Measurements from ENCODE around the gene GABRA5.
"Not testable (repeated sequence)": the region's sequence is repeated elsewhere in the genome, so short reads cannot be mapped to it uniquely, and the experiment has no call there.

Gene GABRA5

GRCh38 chr15:26866298-26867199 lies at the start of gene GABRA5:
TSS of gene GABRA5 (plus strand) at chr15:26867062. CDS start at chr15:26869249, 2,187 bp downstream.
- H3K27ac Mint-ChIP-seq, result no peak within 1 kb of the TSS
- H3K4me3 Mint-ChIP-seq, result peak within 1 kb of the TSS; percentile 62 to 72 (median 72)
- peaks cover 13% of the 10 kb centered on the region for H3K4me1 Mint-ChIP-seq
- peaks cover 60% of the 10 kb centered on the region for H3K27me3 Mint-ChIP-seq (ENCODE audit: low read depth)
- H3K9me3 Mint-ChIP-seq, result no peaks in the 10 kb centered on the region
- no peaks in the 10 kb centered on the region for H3K36me3 Mint-ChIP-seq (ENCODE audit: low read depth)
- TF ChIP-seq, protein P1, sequence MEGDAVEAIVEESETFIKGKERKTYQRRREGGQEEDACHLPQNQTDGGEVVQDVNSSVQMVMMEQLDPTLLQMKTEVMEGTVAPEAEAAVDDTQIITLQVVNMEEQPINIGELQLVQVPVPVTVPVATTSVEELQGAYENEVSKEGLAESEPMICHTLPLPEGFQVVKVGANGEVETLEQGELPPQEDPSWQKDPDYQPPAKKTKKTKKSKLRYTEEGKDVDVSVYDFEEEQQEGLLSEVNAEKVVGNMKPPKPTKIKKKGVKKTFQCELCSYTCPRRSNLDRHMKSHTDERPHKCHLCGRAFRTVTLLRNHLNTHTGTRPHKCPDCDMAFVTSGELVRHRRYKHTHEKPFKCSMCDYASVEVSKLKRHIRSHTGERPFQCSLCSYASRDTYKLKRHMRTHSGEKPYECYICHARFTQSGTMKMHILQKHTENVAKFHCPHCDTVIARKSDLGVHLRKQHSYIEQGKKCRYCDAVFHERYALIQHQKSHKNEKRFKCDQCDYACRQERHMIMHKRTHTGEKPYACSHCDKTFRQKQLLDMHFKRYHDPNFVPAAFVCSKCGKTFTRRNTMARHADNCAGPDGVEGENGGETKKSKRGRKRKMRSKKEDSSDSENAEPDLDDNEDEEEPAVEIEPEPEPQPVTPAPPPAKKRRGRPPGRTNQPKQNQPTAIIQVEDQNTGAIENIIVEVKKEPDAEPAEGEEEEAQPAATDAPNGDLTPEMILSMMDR (IDR thresholded peaks at IDR 0.05; ENCODE audit: unreplicated experiment in 3 of 3), result peak; percentile 25 to 51 (median 37)

DNA sequence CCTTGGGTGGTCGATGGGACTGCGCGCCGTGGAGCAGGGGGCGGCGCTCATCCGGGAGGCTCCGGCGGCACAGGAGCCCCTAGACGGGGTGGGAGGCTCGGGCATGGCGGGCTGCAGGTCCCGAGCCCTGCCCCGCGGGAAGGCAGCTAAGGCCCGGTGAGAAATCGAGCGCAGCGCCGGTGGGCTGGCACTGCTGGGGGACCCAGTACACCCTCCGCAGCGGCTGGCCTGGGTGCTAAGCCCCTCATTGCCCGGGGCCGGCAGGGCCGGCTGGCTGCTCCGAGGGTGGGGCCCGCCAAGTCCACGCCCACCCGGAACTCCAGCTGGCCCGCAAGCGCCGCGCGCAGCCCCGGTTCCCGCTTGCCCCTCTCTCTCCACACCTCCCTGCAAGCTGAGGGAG lies 35.7 kb upstream of the GABRA5 start:
- peaks cover 12% of the 10 kb centered on the region for H3K9me3 Mint-ChIP-seq

GRCh38 chr15:26831951-26832350 lies 34.9 kb upstream of the GABRA5 start:
- no peaks in the 10 kb centered on the region for H3K4me1 Mint-ChIP-seq
- peaks cover 19% of the 10 kb centered on the region for H3K9me3 Mint-ChIP-seq
- no peak overlapping the region for H3K27ac Mint-ChIP-seq
- H3K4me3 Mint-ChIP-seq, result no peak overlapping the region
- H3K27me3 Mint-ChIP-seq (ENCODE audit: low read depth), result no peaks in the 10 kb centered on the region
- TF ChIP-seq, protein P1 (IDR thresholded peaks at IDR 0.05; ENCODE audit: unreplicated experiment in 3 of 3), result no peak
- H3K36me3 Mint-ChIP-seq (ENCODE audit: low read depth), result no peaks in the 10 kb centered on the region

More for the DNA sequence above, 35.7 kb upstream of the GABRA5 start:
- not testable (repeated sequence) for H3K36me3 Mint-ChIP-seq (ENCODE audit: low read depth); H3K27me3 Mint-ChIP-seq (ENCODE audit: low read depth); H3K4me1 Mint-ChIP-seq; H3K27ac Mint-ChIP-seq; H3K4me3 Mint-ChIP-seq

DNA sequence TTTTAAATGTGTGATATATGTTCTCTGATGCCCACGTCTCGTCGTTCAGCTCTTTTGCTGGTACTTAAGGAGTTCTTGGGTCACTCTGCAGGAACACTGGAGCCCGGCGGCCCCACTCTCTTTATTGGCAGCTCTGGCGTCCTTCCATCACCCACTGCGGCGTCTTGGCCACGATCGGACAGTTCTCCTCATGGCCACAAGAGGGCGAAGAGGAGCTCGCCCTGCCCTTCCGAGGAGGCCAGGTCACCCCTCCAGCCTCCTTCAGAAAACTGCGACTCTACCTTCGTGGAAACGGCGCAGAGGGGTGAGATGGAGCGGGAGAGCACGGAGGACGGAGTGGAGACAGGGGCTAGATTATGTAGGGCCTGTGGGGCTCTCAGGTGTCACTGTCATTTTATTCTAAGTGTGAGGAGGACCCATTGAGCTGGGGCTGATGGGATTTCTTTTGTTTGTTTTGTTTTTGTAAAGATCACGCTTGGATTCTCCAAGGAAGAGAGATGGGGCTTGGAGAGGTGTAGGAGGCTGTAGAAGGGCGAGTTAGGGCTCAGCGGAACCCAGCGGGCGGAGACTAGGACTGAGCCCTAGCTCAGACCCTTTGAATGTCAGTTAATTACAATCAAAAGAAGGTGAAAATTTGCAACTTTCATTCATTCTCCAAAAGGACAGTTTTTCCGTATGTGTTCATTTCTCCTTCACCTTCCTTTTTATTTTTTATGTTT lies 28.0 kb upstream of the GABRA5 start:
- Mint-ChIP-seq H3K36me3 (ENCODE audit: low read depth) (no peaks in the 10 kb centered on the region), H3K4me3 (no peak overlapping the region), H3K27me3 (ENCODE audit: low read depth) (no peaks in the 10 kb centered on the region), H3K4me1 (no peaks in the 10 kb centered on the region), H3K9me3 (peaks cover 26% of the 10 kb centered on the region), H3K27ac (no peak overlapping the region)
- TF ChIP-seq, protein P1 (IDR thresholded peaks at IDR 0.05; ENCODE audit: unreplicated experiment in 3 of 3), result peak; percentile 14 to 36 (median 32)

DNA sequence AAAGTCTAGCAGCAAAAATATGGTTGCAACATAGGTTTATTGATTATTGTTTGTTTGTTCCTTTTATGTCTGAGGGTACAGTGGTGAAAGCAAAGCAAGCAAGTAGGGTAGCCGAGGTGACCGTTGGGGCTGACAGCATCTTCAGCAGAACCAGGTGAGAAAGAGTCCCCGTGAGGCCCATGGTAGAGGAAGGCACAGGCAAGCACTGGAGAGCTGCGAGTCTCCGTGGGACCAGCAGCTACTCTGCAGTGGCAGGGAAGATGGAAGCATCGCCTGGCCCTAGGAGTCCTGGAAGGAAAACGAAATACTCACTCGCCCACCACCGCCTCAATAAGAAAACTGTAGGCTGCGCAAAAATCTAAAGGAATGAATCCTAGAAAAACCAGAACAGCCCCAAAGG lies 25.3 kb upstream of the GABRA5 start:
- Mint-ChIP-seq H3K27ac (no peak overlapping the region), H3K4me1 (no peaks in the 10 kb centered on the region), H3K36me3 (ENCODE audit: low read depth) (no peaks in the 10 kb centered on the region), H3K27me3 (ENCODE audit: low read depth) (no peaks in the 10 kb centered on the region), H3K4me3 (no peak overlapping the region), H3K9me3 (peaks cover 20% of the 10 kb centered on the region)
- TF ChIP-seq, protein P1 (IDR thresholded peaks at IDR 0.05; ENCODE audit: unreplicated experiment in 3 of 3), result no peak

- TF ChIP-seq, protein P1 (IDR thresholded peaks at IDR 0.05; ENCODE audit: unreplicated experiment in 3 of 3), result no peak
- peaks cover 15% of the 10 kb centered on the region for H3K9me3 Mint-ChIP-seq
- no peak overlapping the region for H3K27ac Mint-ChIP-seq
- no peaks in the 10 kb centered on the region for H3K36me3 Mint-ChIP-seq (ENCODE audit: low read depth)
- no peak overlapping the region for H3K4me3 Mint-ChIP-seq
- no peaks in the 10 kb centered on the region for H3K4me1 Mint-ChIP-seq
- H3K27me3 Mint-ChIP-seq (ENCODE audit: low read depth), result no peaks in the 10 kb centered on the region
Observed at GRCh38 chr15:26841941-26842340, 24.9 kb upstream of the GABRA5 start.
